Fibroblast of mammary gland (primary cell): ENCODE data around the gene C1QTNF9B.

Experiments used
- DNase-seq: peaks from one replicate; pipeline ENCODE4 v3.0.0-alpha.2; 2010; ENCODE audit warnings: low read depth
- H3K4me3 ChIP-seq: 2 replicates; pipeline ENCODE4 v1.5.1; 2011; ENCODE audit warnings: low read depth, mild to moderate bottlenecking, low read length, moderate library complexity; ENCODE audit not compliant: control insufficient read depth
- CTCF ChIP-seq: conservative IDR thresholded peaks from 2 replicates; pipeline ENCODE4 v1.5.1; 2011; ENCODE audit warnings: low read depth, low read length, inconsistent platforms; ENCODE audit not compliant: control insufficient read depth, insufficient read depth

Gene C1QTNF9B

GRCh38 chr13:23856008-23856750 lies 41.1 kb downstream of the C1QTNF9B start:
- H3K4me3 ChIP-seq = no peak overlapping the region
- no peak for TF ChIP-seq CTCF
- no peak for DNase-seq

GRCh38 chr13:23855360-23855759 lies 41.9 kb downstream of the C1QTNF9B start:
- no peak for TF ChIP-seq CTCF
- no peak for DNase-seq
- no peak overlapping the region for H3K4me3 ChIP-seq

- no peak overlapping the region for H3K4me3 ChIP-seq
- no peak for TF ChIP-seq CTCF
- no peak for DNase-seq
Observed at GRCh38 chr13:23852351-23852750, 45.0 kb downstream of the C1QTNF9B start.

- peak; percentile 62 for DNase-seq
Observed at GRCh38 chr13:23851106-23851505, 46.2 kb downstream of the C1QTNF9B start.

GRCh38 chr13:23850134-23850533 lies 47.2 kb downstream of the C1QTNF9B start:
- DNase-seq = no peak
- TF ChIP-seq CTCF = no peak
- H3K4me3 ChIP-seq = no peak overlapping the region

More at GRCh38 chr13:23851106-23851505, 46.2 kb downstream of the C1QTNF9B start:
- TF ChIP-seq CTCF = no peak
- no peak overlapping the region for H3K4me3 ChIP-seq

GRCh38 chr13:23849670-23850069 lies 47.6 kb downstream of the C1QTNF9B start:
- no peak for DNase-seq
- H3K4me3 ChIP-seq = no peak overlapping the region
- TF ChIP-seq CTCF = no peak

- no peak overlapping the region for H3K4me3 ChIP-seq
- no peak for DNase-seq
- no peak for TF ChIP-seq CTCF
Observed at GRCh38 chr13:23848646-23849141, 48.6 kb downstream of the C1QTNF9B start.
